AG04450 (cell line): ENCODE data around the gene TNIK. TPM values are rescaled to one million over a fixed set of nuclear protein-coding genes. Genes with fewer than 3 reads are reported as not detected.

Experiments used
- CTCF ChIA-PET: fragments of 300-600, 350-600 bp; formaldehyde crosslinking; extraction: SDS; loops from one replicate; lab custom pipeline; 2022; ENCODE audit warnings: antibody characterized with exemption, inconsistent platforms; lab: Charles Lee
- POLR2A ChIA-PET: fragments of 350-600 bp; formaldehyde crosslinking; extraction: SDS; loops from one replicate; lab custom pipeline; 2021; ENCODE audit warnings: antibody characterized with exemption, inconsistent platforms; lab: Yijun Ruan, JAX
- DNase-seq: peaks from one replicate; pipeline ENCODE4 v3.0.0-alpha.2; 2011; ENCODE audit warnings: low read depth, low spot score
- H3K27ac ChIP-seq: one replicate; pipeline ENCODE4 v1.5.1; 2012; ENCODE audit warnings: low read depth, low read length, control low read depth
- H3K27me3 ChIP-seq: one replicate; pipeline ENCODE4 v1.6.0; 2012; ENCODE audit warnings: low read length; ENCODE audit not compliant: control insufficient read depth, insufficient read depth
- H3K4me3 ChIP-seq: 2 replicates; pipeline ENCODE4 v1.5.1; 2011; ENCODE audit warnings: mild to moderate bottlenecking, low read depth, low read length, control low read depth
- H3K9me3 ChIP-seq: 2 replicates; pipeline ENCODE4 v1.5.1; 2012; ENCODE audit warnings: low read length; ENCODE audit not compliant: control insufficient read depth, insufficient read depth
- polyA plus RNA-seq: library from polyadenylated mRNA; depleted of rRNA; stranded (reverse); fragments of >200 nt; gene quantifications from 2 replicates; pipeline ENCODE4 v1.2.3, GENCODE V29; 2011
- TF ChIP-seq, protein P1 (sequence below): IDR thresholded peaks from 2 replicates; pipeline ENCODE4 v1.5.1; 2011; ENCODE audit warnings: low read depth, low read length, control low read depth, inconsistent platforms

Gene TNIK
- polyA plus RNA-seq, 1 experiment: 9.0 TPM

DNA sequence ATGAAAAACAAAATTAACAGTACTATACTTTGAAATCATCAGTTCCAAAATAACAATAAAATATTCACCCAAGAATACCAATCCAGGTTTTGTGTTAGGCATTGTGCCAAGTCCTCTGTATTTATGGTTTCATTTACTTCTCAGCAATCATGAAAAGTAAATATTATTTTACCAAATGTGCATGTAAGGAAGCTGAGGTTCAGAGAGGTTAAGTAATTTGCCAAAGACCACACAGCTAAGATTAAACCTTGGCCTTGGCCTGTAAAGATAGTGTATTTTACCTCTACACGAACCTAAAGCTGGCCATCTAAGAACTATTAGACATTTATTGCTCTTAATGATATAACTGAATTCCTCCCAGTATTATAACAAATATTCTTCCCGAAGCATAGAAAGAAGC, 309.3 kb downstream of the TNIK start:
- no peaks in the 10 kb centered on the region for H3K9me3 ChIP-seq
- H3K27ac ChIP-seq: no peak overlapping the region
- no peak overlapping the region for H3K4me3 ChIP-seq
- H3K27me3 ChIP-seq: no peaks in the 10 kb centered on the region
- TF ChIP-seq, protein P1, sequence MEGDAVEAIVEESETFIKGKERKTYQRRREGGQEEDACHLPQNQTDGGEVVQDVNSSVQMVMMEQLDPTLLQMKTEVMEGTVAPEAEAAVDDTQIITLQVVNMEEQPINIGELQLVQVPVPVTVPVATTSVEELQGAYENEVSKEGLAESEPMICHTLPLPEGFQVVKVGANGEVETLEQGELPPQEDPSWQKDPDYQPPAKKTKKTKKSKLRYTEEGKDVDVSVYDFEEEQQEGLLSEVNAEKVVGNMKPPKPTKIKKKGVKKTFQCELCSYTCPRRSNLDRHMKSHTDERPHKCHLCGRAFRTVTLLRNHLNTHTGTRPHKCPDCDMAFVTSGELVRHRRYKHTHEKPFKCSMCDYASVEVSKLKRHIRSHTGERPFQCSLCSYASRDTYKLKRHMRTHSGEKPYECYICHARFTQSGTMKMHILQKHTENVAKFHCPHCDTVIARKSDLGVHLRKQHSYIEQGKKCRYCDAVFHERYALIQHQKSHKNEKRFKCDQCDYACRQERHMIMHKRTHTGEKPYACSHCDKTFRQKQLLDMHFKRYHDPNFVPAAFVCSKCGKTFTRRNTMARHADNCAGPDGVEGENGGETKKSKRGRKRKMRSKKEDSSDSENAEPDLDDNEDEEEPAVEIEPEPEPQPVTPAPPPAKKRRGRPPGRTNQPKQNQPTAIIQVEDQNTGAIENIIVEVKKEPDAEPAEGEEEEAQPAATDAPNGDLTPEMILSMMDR: no peak
- no peak for DNase-seq
- ChIA-PET POLR2A (interaction anchor here (0.6 kb wide), 1 partner anchor 309 kb away, joined by 8 read pairs; the partner anchor contains the start of gene TNIK), CTCF (no interaction called here)

DNA sequence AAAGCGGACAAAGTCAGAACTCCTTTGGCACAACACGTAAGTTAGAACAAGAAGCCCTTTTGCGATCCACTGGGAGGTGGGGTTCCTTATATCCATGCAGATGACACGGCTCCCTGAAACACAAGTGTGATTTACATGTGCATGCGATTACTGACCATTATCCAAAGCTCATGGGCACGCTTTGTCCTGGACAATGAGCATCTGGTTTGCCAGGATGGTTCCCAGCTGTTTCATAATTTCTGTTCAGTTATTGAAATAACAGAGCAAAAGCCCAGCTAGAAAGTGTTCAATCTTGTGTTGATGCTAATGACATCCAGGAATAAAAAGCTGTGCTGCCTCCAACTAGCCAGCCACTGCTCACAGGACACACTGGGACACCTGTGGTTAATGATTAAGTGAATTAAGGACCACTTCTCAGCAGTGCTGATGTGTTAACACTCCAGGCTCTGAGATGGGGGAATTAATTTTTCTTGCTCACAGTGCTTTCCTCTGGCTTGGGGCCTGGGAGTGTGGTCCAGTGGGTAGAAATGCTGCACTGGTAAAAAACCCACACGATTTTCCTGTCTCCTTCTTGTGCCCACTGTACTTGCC, 310.6 kb downstream of the TNIK start:
- TF ChIP-seq, protein P1: no peak
- ChIA-PET POLR2A (no interaction called here), CTCF (no interaction called here)
- Histone ChIP-seq H3K4me3 (no peak overlapping the region), H3K27me3 (no peaks in the 10 kb centered on the region), H3K27ac (no peak overlapping the region), H3K9me3 (no peaks in the 10 kb centered on the region)
- no peak for DNase-seq

DNA sequence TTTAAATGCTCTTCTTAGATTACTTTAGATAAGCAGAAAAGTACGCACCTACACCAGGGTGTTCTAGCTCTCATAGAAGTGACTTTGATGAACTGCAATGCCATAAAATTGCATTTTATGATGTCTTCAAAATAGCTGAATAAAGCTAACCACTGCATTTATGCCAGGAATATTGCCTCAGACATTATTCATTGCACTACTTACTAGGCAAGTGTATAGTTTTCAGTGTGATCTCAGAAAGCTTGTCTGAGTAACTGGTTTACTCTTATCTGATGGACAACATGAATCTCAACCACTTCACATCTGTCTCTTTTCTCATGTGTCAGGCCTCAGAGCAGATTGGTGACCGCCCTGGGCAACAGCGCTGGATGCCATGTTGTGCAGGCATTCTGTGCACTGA, 314.4 kb downstream of the TNIK start:
- Histone ChIP-seq H3K27me3 (no peaks in the 10 kb centered on the region), H3K4me3 (no peak overlapping the region), H3K27ac (no peak overlapping the region), H3K9me3 (no peaks in the 10 kb centered on the region)
- TF ChIP-seq, protein P1: no peak
- POLR2A ChIA-PET: interaction anchor here (0.7 kb wide), 1 partner anchor 374 kb away, joined by 7 read pairs; no protein-coding TSS in a partner anchor
- DNase-seq: no peak
- CTCF ChIA-PET: no interaction called here

DNA sequence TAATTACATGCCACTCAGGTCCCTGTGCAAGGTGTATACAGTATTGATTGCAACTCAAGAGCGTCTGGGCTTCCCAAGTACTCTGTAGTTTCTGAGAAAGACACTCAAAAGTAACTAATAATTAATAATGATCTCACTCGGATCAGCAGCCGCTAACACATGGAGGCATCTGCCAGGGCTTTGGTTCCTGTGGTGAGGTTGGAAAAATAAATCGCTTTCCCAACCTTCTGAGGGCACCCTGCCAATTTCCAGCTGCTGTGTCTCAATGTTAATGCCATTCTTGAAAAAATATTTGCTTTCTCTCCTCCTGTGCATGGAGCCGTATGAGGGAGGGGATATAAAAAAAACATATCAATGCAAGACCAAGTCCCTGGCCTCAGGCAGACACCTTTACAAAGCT, 317.2 kb downstream of the TNIK start:
- Histone ChIP-seq H3K4me3 (no peak overlapping the region), H3K27ac (no peak overlapping the region), H3K9me3 (no peaks in the 10 kb centered on the region), H3K27me3 (no peaks in the 10 kb centered on the region)
- peak; percentile 26 for DNase-seq
- POLR2A ChIA-PET: no interaction called here
- TF ChIP-seq, protein P1: no peak
- CTCF ChIA-PET: no interaction called here

DNA sequence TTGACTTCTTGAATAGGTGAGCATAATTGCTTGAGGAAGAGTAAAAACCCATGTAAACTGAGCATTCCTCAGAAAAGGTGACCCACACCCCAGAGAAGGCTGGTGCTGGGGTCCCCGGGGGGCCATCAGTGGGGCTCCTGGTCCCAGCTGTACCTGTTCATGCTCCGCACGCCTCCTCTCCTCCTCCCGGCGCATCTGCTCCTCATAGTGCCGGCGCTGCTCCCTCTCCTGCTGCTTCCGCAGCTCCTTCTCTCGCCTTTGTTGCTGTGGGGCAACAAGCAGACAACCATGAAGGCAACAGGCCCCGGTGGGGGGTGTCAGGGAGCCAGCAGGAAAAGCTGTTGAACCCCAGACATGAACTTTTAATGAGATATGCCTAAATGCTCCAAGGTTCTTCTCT, 320.0 kb downstream of the TNIK start:
- ChIA-PET POLR2A (no interaction called here), CTCF (no interaction called here)
- H3K4me3 ChIP-seq: no peak overlapping the region
- DNase-seq: no peak
- H3K27ac ChIP-seq: no peak overlapping the region
- H3K9me3 ChIP-seq: no peaks in the 10 kb centered on the region
- H3K27me3 ChIP-seq: no peaks in the 10 kb centered on the region
- TF ChIP-seq, protein P1: no peak
